Lung (tissue), 12 donors: ENCODE results near the gene ANO2. TPM values are rescaled to one million over a fixed set of nuclear protein-coding genes. Genes with fewer than 3 reads are reported as not detected.

Experiments used
- ATAC-seq: fragments of 200-7000 bp; cut with Tn5 transposase; one replicate; pipeline ENCODE4 v1.9.1; 2020; ENCODE audit warnings: moderate number of reproducible peaks; ENCODE audit not compliant: insufficient read depth, low FRiP score
- DNase-seq, 3 donors: peaks; one replicate each; pipeline ENCODE4 v3.0.0-alpha.2; 2013 to 2017
- H3K27ac ChIP-seq, 2 donors: one replicate each; pipeline ENCODE4 v1.5.1; 2013; ENCODE audit warnings: mild to moderate bottlenecking in 2 of 2, moderate library complexity in 2 of 2, control low read depth in 1 of 2, inconsistent platforms in 1 of 2, low read depth in 1 of 2, low read length in 1 of 2
- H3K27me3 ChIP-seq, 3 donors: one replicate each; pipeline ENCODE4 v1.5.1; 2013; ENCODE audit warnings: low read length in 2 of 3; ENCODE audit not compliant: control insufficient read depth in 3 of 3, insufficient read depth in 3 of 3
- H3K36me3 ChIP-seq, 4 donors: one replicate each; pipeline ENCODE4 v1.5.1; 2013; ENCODE audit warnings: low read length in 4 of 4, mild to moderate bottlenecking in 1 of 4, moderate library complexity in 1 of 4; ENCODE audit not compliant: control insufficient read depth in 4 of 4, insufficient read depth in 4 of 4
- H3K4me1 ChIP-seq, 5 donors: one replicate each; pipeline ENCODE4 v1.5.1; 2013; ENCODE audit warnings: low read length in 5 of 5, mild to moderate bottlenecking in 2 of 5, moderate library complexity in 1 of 5; ENCODE audit not compliant: control insufficient read depth in 5 of 5, insufficient read depth in 5 of 5
- H3K4me3 ChIP-seq: one replicate; pipeline ENCODE4 v1.5.1; 2013; ENCODE audit warnings: mild to moderate bottlenecking, control low read depth, moderate library complexity
- H3K9ac ChIP-seq, 2 donors: one replicate each; pipeline ENCODE4 v1.5.1; 2013; ENCODE audit warnings: low read length in 2 of 2, control low read depth in 1 of 2; ENCODE audit not compliant: insufficient read depth in 1 of 2
- H3K9me3 ChIP-seq, 4 donors: one replicate each; pipeline ENCODE4 v1.5.1; 2013; ENCODE audit warnings: low read length in 3 of 4, mild to moderate bottlenecking in 1 of 4, moderate library complexity in 1 of 4; ENCODE audit not compliant: control insufficient read depth in 4 of 4, insufficient read depth in 3 of 4
- WGBS, 2 donors: extraction: QIAGEN DNeasy Blood & Tissue Kit; methylation state at CpG; one replicate each; pipeline ENCODE4 v1.1.7; 2013; 5-methylcytosine and 5-hydroxymethylcytosine counted together
- polyA plus RNA-seq, 2 donors: library from polyadenylated mRNA; stranded (reverse); fragments of 200-250 nt; gene quantifications; one replicate each; pipeline ENCODE4 v1.2.1, GENCODE V29; 2013
- total RNA-seq, 2 donors: library from RNA; depleted of rRNA in 1 of 2; stranded (reverse); fragments of >200 nt in 1 of 2; gene quantifications; one replicate each; pipeline ENCODE4 v1.2.1, GENCODE V29; 2014 to 2021
- TF ChIP-seq, protein P1 (sequence below): IDR thresholded peaks from 2 replicates; pipeline ENCODE4 v1.5.1; 2012; ENCODE audit warnings: mild to moderate bottlenecking; ENCODE audit errors: control extremely low read depth, extremely low read depth
- donor health status: control.
- donor health status: control.
- donor health status: Bipolar disorder and iron deficiency.
- donor health status: healthy.
- donor health status: DM: yes; HTN: yes; CAD: no.

The ANO2 gene
- total and polyA plus RNA-seq, 4 donors = 5.9 to 11.3 (median 7.4) TPM

DNA sequence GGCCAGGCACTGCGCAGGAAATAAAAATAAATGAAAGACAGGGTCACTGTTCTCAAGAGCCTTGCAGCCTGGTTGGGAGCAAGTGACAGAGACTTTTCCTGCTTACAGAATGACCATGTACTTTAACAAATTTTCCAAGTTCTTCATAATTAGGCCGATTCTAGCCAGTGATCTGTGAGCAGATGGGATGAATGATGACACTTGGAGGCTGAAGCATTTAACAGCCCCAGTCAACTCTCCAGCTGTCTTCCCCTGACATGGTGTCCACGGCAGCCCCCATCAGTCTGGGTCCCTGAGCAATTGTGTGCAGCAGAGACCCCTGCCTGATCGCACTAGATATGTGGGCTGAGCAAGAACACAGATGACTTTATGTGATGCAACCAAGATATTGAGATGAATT is 314.3 kb downstream of the ANO2 start:
- WGBS, 2 donors = 91 to 94% methylated on average over 4 of the region's 4 CpGs
- no peaks in the 10 kb centered on the region for H3K27me3 ChIP-seq
- H3K4me3 ChIP-seq = no peak overlapping the region
- H3K4me1 ChIP-seq = peaks cover 0 to 24% (median 10%) of the 10 kb centered on the region in 5 donors
- no peak overlapping the region for H3K9ac ChIP-seq
- ATAC-seq (no peak), DNase-seq (no peak)
- no peaks in the 10 kb centered on the region for H3K9me3 ChIP-seq
- no peaks in the 10 kb centered on the region for H3K36me3 ChIP-seq
- no peak overlapping the region for H3K27ac ChIP-seq
- TF ChIP-seq, protein P1, sequence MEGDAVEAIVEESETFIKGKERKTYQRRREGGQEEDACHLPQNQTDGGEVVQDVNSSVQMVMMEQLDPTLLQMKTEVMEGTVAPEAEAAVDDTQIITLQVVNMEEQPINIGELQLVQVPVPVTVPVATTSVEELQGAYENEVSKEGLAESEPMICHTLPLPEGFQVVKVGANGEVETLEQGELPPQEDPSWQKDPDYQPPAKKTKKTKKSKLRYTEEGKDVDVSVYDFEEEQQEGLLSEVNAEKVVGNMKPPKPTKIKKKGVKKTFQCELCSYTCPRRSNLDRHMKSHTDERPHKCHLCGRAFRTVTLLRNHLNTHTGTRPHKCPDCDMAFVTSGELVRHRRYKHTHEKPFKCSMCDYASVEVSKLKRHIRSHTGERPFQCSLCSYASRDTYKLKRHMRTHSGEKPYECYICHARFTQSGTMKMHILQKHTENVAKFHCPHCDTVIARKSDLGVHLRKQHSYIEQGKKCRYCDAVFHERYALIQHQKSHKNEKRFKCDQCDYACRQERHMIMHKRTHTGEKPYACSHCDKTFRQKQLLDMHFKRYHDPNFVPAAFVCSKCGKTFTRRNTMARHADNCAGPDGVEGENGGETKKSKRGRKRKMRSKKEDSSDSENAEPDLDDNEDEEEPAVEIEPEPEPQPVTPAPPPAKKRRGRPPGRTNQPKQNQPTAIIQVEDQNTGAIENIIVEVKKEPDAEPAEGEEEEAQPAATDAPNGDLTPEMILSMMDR = no peak

DNA sequence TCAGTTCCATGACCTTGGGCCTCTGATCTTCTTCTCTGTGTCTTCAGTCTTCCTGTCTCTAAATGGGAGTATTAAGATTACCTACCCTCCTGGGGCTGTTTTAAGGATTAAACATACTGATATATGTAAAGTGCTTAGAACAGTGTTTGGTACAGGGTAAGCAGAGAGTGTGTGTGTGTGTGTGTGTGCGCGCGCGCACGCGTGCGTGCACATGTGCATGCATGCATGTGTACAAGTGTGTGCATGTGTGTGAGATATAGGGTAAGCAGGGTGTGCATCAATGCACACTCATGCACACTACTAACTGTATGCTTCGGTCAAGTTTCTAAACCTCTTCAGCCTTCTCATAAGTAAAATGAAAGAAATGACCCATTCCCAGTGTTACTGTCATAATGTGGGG is 316.6 kb downstream of the ANO2 start:
- H3K9ac ChIP-seq = no peak overlapping the region
- TF ChIP-seq, protein P1 = no peak
- H3K4me1 ChIP-seq = peaks cover 2 to 36% (median 17%) of the 10 kb centered on the region in 5 donors
- H3K27me3 ChIP-seq = no peaks in the 10 kb centered on the region
- H3K9me3 ChIP-seq = no peaks in the 10 kb centered on the region
- ATAC-seq (no peak), DNase-seq (no peak)
- no peak overlapping the region for H3K4me3 ChIP-seq
- 97 to 98% methylated on average over 8 of the region's 8 CpGs for WGBS, 2 donors
- H3K27ac ChIP-seq = no peak overlapping the region
- H3K36me3 ChIP-seq = no peaks in the 10 kb centered on the region

DNA sequence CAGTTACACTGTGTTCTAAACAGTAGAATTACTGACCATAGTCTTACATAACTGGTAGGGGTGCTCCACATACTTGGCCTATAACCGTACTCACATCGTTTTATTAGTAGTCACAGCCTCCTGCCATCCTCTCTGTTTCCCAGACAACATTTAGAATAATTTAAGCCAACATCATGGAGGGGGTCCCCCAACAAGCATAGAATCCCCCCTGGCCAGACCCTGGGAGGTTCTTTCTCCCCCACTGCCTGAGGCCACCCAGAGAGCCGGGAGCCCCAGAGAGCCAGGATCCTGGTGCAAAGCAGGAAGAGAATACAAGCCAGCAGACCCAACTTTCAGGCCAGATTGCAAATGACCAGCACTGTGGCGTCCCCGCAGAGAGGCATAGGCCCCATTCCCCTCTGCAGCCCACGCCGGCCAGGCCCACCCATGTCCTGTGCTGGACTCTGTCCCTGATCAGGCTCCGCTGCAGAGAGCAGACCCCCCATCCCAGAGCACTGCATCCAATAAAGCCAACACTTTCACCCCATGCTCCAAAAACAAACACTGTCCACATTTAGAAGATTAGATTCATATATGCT is 317.9 kb downstream of the ANO2 start:
- TF ChIP-seq, protein P1 = no peak
- Histone ChIP-seq H3K27me3 (no peaks in the 10 kb centered on the region), H3K9me3 (no peaks in the 10 kb centered on the region), H3K27ac (no peak overlapping the region), H3K4me1 (peaks cover 2 to 26% (median 9%) of the 10 kb centered on the region in 5 donors), H3K4me3 (no peak overlapping the region), H3K36me3 (no peaks in the 10 kb centered on the region), H3K9ac (no peak overlapping the region)
- DNase-seq (no peak), ATAC-seq (no peak)
- WGBS, 2 donors = 85 to 88% methylated on average over 8 of the region's 8 CpGs

DNA sequence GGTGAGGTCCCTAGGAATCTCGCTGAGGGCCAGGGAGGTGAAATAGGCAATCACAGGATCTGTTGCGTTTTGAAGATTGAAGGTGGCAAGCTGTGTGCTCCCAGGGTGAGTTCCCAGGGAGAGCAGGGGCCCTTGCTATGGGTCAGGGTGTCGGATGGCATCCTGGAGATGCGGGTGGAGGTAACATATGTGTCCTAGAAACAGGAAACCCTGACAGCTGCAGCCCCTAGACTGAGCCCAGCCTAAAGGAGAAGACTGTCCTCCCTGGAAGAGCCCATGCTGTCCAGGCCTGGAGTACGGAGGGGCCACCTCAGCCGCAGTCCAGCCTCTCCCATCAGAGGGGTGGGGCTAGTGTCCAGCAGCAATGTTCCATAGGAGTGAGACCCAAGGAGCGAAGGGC is 318.9 kb downstream of the ANO2 start:
- TF ChIP-seq, protein P1 = no peak
- Histone ChIP-seq H3K27ac (no peak overlapping the region), H3K4me3 (no peak overlapping the region), H3K9ac (no peak overlapping the region), H3K9me3 (no peaks in the 10 kb centered on the region), H3K4me1 (peaks cover 2 to 21% (median 9%) of the 10 kb centered on the region in 5 donors), H3K36me3 (no peaks in the 10 kb centered on the region), H3K27me3 (no peaks in the 10 kb centered on the region)
- ATAC-seq (no peak), DNase-seq (no peak)
- 87 to 94% methylated on average over 7 of the region's 7 CpGs for WGBS, 2 donors
